Hippocampal formation (tissue), 2 donors: ENCODE results near the gene CCNB1IP1.
A peak's percentile ranks its signal among the peaks of the same experiment; 100 is the strongest.
"Not testable (repeated sequence)": the region's sequence is repeated elsewhere in the genome, so short reads cannot be mapped to it uniquely, and the experiment has no call there.

Experiments used
- DNase-seq, 2 donors: peaks; one replicate each; lab custom pipeline; 2025; lab: John Stamatoyannopoulos, UW

CCNB1IP1 gene, protein sequence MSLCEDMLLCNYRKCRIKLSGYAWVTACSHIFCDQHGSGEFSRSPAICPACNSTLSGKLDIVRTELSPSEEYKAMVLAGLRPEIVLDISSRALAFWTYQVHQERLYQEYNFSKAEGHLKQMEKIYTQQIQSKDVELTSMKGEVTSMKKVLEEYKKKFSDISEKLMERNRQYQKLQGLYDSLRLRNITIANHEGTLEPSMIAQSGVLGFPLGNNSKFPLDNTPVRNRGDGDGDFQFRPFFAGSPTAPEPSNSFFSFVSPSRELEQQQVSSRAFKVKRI

GRCh38 chr14:20332788-20333493, at the start of gene CCNB1IP1:
Gene CCNB1IP1 (minus strand): TSS chr14:20333279. CDS start chr14:20316523, 16,756 bp downstream.
- DNase-seq = peak; percentile 37 to 87

DNA sequence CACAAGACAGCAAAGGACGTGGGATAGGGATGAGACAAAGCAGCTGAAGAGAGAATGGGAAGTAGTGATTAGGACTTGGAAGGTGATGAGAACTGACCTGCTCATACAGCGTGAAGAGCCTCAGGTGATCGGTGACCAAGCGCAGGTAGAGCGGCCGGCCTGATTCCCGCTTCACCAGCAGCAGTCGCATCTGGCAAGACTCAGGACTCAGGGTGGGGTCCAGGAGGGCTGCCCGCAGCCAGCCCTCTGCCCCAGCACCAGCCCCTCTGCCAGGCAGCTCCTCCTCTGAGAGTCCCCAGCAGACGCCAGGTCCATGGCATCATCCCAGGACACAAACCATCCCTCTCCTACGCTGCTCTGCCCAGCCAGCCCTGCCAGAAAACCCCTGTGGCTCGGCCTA, 49.4 kb upstream of the CCNB1IP1 start:
- DNase-seq = no peak

GRCh38 chr14:20381341-20381740, 48.3 kb upstream of the CCNB1IP1 start:
- no peak for DNase-seq

GRCh38 chr14:20380681-20381080, 47.6 kb upstream of the CCNB1IP1 start:
- DNase-seq = no peak

DNA sequence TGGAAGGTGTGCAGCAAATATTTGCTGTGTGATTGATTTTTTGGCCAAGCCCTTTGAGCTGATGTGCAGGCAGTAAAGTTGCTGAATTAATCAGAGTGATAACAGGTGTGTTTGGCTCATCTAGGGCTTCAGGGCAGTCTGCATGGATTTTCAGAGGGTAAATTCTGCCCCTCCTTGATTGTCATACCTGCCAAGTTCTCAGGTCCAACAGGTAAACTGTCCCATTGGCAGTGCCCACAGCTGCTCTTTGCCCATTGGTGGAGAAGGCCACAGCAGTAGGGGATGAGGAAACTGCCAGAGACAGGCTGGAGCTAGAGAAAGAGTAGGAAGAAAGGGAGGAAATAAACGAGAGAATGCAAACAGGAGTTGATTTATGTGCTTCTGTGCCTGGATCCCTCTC, 46.7 kb upstream of the CCNB1IP1 start:
- no peak for DNase-seq

DNA sequence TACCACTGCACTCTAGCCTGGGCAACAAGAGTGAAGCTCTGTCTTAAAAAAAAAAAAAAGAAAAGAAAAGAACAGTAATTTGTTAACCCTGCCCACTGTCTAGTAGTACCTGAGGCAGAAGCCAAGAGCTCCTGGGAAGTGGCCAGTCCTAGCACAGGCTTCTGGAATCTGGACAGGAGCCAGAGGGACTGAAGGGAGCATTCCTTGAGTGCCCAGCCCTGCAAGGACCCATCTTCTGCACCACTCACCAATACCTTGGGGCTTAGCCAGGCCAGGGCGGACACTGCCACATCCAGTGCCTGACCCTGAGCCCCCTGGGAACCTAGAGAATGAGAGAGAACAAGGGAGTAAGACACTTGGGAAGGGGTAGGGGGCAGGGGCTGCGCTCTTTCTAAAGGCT, 44.1 kb upstream of the CCNB1IP1 start:
- DNase-seq = no peak

- DNase-seq = no peak
Measured at GRCh38 chr14:20376071-20376588, 43.1 kb upstream of the CCNB1IP1 start.

- DNase-seq = no peak
Measured at GRCh38 chr14:20375471-20375870, 42.4 kb upstream of the CCNB1IP1 start.

GRCh38 chr14:20372796-20373195, 39.7 kb upstream of the CCNB1IP1 start:
- no peak for DNase-seq

- no peak for DNase-seq
Measured at GRCh38 chr14:20365928-20366327, 32.8 kb upstream of the CCNB1IP1 start.

DNA sequence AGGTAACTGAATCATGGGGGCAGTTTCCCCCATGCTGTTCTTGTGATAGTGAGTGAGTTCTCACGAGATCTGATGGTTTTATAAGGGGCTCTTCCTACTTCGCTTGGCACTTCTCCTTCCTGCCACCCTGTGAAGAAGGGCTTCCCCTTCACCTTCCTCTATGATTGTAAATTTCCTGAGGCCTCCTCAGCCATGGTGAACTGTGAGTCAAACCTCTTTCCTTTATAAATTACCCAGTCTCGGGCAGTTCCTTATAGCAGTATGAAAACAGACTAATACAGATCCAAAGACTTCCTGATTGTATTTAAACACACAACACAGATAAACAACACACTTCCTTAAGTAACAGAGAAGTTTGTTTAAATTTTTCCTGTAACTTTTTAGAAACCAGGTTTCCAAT, 25.4 kb upstream of the CCNB1IP1 start:
- not testable (repeated sequence) for DNase-seq

DNA sequence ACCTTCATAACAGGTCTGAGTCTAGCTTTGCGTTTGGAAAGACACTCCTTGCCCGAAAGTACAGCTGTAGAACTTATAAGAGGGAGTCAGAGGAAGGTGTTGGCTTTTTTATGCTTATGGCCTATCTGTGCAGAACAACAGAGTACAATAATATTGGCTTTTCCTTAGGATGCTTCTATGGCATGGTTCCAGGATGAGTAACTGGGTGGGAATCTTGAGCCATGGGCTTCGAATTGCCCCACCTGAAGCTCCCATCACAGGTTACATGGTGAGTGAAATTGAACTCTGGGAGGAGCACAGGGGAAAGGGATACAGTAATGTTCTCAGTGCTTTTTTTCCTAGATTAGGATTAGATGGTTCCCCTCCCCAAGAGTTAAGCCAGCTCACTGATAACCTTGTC, 23.3 kb upstream of the CCNB1IP1 start:
- no peak for DNase-seq

DNA sequence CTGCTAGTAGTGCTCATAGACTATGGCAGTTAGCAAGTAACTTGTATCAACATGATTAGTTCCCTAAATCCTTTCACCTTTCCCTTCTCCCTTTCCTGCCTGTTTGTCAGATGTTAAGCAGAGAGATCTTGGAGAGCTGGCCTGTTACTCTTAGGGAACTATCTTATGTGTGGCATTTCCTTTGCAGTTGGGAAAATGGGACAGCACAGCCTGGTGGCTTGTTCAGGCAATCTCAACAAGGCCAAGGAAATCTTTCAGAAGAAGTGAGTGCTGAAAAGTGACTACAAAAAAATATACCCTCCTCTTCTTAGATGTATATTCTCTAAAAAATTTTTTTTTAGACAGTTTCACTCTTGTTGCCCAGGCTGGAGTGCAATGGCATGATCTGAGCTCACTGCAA, 17.8 kb upstream of the CCNB1IP1 start:
- DNase-seq = no peak

GRCh38 chr14:20350282-20350681, 17.2 kb upstream of the CCNB1IP1 start:
- no peak for DNase-seq

DNA sequence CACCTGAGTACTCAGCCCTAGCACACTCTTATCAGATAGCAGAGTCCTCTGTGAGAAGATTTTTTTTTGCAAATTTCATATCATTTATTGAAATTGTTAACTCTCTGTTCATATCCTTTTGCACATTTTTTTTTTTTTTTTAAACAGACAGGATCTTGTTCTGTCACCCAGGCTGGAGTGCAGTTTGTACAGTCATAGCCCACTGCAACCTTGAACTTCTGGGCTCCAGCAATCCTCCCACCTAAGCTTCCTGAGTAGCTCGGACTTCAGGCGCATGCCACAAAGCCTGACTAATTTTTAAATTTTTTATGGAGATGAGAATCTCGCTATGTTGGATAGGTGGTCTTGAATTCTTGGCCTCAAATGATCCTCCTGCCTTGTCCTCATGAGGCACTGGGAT, 14.7 kb upstream of the CCNB1IP1 start:
- no peak for DNase-seq

DNA sequence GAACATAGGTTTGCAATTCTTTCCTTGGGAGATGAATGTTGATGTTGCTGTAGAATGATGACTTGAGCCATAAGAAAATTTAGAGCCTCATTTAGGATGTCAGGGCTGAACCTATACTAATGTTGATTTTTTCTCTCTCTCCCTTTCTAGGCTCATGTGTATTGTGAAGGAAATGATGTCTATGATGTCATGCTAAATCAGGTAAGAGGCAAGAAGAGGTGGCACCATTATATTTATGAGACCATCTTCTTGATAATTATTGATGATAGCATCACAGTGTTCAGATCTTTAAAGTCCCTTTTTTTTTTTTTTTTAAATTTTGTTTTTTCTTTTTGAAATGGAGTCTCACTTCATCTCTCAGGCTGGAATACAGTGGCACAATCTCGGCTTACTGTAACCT, 13.6 kb upstream of the CCNB1IP1 start:
- DNase-seq = no peak

DNA sequence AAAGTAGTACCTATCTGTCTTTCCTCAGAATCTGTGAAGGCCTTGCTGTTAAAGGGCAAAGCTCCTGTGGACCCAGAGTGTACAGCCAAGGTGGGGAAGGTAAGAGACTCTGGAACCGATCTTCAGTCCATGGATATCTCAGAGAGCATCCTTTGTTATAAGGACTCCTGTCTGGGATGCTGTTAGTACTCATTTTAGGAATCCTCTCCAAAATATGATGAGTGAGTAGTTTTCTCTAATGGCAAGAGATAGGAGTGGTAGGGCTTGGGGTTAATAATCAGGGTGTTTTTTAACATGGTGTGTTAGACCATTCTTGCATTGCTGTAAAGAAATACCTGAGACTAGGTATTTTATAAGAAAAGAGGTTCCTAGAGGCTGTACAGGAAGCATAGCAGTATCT, 12.3 kb upstream of the CCNB1IP1 start:
- DNase-seq = no peak

DNA sequence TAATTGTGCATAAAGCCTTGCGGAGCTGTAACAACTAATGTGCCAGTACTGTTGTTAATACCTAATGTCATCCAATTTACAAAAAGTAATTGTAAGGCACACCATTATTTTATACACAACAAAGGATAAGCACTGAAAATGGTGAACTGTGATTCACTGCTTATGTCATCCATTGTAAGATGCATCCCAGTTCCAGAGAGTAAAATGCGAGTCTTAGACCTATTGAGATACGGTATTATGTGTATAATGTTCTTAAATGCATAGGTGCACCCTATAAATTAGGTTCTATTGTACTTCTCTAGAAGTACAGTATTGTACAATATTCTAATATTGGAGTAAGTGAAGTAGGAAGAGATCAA, 10.8 kb upstream of the CCNB1IP1 start:
- DNase-seq = no peak

DNA sequence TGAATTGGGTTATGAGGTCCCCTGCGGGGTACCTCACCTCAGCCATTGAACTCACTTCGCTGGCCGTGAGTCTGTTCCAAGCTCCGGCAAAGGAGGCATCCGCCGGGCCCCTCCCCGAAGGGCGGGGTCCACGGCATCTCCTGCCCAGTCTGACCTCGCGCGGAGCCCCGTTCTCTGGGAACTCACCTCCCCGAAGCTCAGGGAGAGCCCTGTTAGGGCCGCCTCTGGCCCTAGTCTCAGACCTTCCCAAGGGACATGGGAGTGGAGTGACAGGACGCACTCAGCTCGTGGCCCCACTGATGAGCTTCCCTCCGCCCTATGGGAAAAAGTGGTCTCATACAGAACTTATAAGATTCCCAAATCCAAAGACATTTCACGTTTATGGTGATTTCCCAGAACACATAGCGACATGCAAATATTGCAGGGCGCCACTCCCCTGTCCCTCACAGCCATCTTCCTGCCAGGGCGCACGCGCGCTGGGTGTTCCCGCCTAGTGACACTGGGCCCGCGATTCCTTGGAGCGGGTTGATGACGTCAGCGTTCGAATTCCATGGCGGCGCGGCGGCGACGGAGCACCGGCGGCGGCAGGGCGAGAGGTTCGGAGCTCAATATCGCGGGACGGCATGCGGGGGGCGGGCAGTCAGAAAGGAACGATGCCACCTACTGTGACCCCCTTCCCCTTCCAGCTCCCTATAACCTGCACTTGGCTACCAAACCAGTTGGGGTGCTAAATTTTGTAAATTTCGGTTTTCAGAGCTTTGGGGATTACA, 10.2 kb upstream of the CCNB1IP1 start, which contains the start of gene PARP2:
PARP2 (plus strand) TSS at position 544 of the 770 bp plus-strand sequence; CDS start at position 551, 7 bp downstream.
- peak; percentile 99 to 100 for DNase-seq

DNA sequence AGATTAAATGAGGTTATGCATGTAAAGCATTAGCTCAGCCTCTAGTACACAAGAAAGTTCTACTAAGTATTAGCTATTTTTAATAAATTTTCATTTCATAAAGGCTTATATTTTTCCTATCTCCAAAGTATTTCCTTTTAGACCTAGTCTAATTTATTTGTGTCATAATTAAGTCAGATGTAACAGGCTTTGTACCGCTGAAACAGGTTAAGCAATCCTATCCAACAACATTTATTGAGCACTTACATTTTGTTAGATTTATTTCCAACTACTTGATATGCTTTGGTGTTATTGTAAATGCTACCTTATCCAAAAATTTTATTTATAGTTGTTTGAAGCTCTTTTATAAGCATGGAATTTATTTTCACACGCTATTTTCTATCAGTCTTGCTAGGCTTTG, 8.6 kb upstream of the CCNB1IP1 start:
- DNase-seq = no peak

DNA sequence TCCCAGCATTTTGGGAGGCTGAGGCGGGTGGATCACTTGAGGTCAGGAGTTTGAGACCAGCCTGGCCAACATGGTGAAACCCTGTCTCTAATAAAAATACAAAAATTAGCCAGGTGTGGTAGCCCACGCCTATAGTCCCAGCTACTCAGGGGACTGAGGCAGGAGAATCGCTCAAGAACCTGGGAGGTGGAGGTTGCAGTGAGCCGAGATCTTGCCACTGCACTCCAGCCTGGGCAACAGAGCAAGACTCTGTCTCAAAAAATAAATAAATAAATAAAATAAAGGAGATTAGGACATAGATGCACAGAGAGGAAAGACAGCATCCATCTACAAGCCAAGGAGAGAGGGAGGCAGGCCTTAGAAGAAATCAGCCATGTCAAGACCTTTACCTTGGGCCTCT, 8.0 kb upstream of the CCNB1IP1 start:
- not testable (repeated sequence) for DNase-seq

- DNase-seq = no peak
Measured at GRCh38 chr14:20334017-20334416, 938 bp upstream of the CCNB1IP1 start.

- no peak for DNase-seq
Measured at GRCh38 chr14:20333494-20333841, 389 bp upstream of the CCNB1IP1 start.
